DMS114 treated with DMSO at 0.1 percent for 48 hours (cell line): Measurements from ENCODE around the gene LCN9.
"Not testable (repeated sequence)": the region's sequence is repeated elsewhere in the genome, so short reads cannot be mapped to it uniquely, and the experiment has no call there.

Experiments
- DNase-seq: peaks from one replicate; lab custom pipeline; 2025; ENCODE audit not compliant: unreplicated experiment; lab: John Stamatoyannopoulos, UW

Gene LCN9

GRCh38 chr9:135662758-135663450, at the start of gene LCN9:
Gene LCN9, plus strand, starts transcription at chr9:135663309. Its CDS starts 13 bp downstream, at chr9:135663322.
- no peak for DNase-seq

DNA sequence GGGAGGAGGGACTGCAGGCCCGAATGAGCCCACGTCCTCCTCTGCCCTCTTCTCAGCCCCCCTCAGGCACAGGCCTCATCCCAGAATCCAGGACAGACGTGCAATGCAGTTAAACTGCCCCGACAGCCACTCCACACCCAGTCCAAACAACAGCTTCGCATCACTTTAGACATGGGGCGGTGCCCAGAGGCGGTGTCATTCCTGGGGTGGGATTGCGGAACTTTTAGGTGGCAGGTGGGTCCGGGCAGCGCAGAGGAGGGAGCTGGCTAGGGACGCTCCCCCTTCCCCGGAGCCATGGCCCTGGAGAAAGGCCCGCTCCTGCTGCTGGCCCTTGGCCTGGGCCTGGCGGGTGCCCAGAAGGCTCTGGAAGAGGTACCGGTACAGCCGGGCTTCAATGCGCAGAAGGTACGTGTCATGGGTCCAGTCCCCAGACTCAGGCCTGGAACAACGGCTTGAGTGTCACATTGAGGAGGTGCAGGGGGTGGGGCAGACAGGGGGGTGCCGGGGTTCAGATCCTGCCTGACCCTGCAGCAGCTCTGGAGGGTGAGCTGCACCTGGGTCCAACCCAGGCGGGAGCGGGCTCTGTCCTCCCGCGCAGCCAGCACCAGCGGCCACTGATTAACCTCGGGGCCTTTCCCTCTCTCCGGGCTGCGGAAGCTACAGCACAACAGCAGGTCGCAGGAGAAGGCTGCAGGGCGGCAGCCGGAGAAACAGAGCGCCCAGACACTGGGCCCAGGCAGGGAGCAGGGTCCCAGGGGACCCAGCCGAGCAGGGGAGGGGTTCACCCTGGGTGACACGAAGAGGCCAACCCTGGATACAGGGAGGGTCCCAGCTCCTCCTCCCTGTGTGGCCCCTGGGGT, 48.9 kb upstream of the LCN9 start:
- DNase-seq, result no peak

GRCh38 chr9:135614821-135615665, 48.1 kb upstream of the LCN9 start:
- no peak for DNase-seq

DNA sequence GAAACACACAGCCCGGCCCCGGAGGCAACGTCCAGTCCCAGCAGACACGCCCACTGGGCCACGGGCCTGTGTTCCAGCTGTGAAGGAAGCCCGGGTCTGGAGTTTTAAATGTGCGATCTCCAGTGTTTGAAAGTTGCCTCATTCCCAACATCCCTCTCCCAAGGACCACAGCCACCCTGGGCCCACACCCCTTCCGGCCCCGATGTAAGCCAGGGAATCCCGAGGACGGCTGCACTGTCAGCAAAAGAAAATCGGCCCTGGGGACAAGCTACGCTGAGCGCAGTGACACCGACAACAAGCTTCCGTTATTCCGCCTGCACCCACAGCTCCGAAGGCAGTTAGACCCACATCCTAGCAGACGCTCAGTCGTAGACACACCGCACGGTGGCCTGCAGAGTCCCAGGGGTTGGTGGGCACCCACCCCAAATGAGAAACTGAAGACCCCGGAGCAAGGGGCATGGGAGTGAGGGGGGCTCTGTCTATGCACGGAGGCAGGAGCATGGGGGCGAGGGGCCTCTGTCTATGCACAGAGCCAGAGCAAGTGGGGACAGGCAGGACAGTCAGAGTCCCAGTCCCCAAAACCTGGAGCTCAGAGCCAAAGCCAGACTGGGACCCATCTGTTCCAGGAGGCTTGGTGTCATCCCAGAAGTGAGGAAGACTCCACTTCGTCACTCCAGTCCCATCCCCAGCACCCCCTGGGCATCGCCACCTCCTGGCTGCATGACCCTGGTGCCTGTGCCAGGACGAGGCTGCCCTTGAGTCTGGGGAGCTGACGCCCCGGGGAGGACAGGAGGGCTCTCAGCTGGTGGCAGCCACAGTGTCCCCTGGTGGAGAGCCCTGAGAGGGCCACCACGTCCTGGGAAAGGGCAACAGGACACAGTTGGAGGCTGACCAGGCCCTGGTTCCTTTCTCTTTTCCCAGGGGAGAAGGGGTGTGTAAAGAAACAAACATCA, 47.2 kb upstream of the LCN9 start:
- no peak for DNase-seq

DNA sequence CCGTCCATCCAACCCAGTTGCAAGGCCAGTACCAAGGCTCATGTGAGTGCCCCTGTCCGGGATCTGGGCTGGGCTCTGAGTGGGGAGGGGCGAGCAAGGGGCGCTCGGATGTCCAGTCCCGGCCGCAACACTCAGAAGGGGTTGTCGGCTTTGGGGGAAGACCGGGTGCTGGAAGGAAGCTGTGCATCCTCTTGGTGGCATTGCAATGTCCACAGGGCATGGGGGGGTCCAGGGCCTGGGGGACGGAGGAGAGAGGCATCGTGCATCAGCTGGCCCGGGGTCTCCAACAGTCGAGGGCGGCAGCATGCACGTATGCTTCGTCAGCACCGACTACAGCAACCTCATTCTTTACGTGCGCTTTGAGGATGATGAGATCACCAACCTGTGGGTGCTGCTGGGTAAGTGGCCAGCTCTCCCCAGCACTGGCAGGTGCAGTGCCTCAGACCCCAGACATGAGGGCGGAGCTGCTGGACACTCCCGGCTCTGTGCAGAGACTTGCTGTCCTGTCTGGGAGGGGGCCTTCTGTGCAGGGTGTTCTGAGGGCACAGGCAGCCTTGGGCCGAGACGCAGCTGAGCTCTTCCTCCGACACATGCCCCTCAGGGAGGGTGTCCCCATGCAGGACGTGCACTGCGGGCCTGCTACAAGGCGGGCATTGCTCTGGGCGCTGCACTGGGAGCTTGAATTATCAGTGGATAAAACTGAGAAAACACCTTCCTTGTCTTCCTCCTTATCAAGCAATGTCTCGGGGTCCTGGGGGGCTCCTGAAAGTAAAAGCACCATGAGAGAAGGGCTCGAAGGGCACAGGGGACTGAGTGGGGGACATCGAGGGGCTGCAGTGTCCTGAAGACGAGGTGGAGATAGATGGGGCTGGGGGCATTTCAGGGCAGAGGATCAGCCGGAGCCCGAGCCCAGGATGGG, 46.2 kb upstream of the LCN9 start:
- DNase-seq, result no peak

- no peak for DNase-seq
These were observed 45.6 kb upstream of the LCN9 start for GRCh38 chr9:135617538-135617900.

GRCh38 chr9:135617991-135618411, 45.1 kb upstream of the LCN9 start:
- DNase-seq, result no peak

GRCh38 chr9:135618866-135619598, 44.1 kb upstream of the LCN9 start:
- DNase-seq, result no peak

GRCh38 chr9:135619599-135619886, 43.6 kb upstream of the LCN9 start:
- DNase-seq, result no peak

- no peak for DNase-seq
These were observed 42.6 kb upstream of the LCN9 start for GRCh38 chr9:135620558-135620957.

GRCh38 chr9:135622415-135623020, 40.6 kb upstream of the LCN9 start:
- no peak for DNase-seq

DNA sequence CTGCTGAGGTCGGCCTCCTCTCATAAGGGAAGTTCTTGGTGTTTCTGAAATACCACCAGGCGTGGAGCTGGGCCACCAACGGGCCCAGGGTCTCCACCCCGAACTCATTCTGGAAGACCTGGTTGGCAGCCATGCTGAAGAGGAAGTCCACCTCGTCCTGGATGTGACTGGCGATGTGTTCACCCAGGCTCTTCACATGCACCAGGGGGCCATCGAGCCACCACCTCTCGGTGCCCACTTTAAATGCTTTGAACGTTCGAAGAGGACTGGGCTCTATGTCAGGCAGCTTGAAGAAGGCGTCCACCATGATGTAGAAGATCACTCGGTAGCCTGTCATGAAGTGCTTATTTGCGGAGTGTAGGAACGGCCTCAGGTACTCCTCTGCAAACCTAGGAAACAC, 38.8 kb upstream of the LCN9 start:
- DNase-seq, result no peak

DNA sequence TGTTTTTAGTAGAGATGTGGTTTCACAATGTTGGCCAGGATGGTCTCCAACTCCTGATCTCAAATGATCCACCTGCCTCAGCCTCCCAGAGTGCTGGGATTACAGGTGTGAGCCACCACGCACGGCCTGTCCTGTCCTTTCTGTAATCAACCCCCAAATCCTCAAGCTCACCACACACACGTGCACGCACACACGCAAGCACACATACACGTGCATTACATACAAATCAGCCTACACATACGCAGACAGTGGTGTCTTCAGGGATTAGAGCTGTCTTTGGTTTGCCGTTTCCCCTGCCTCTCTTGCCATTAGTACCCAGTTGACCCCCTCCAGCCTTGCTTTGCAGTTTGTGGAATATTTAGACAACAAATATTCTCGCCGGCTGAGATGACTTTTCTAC, 30.3 kb upstream of the LCN9 start:
- DNase-seq, result no peak

GRCh38 chr9:135636930-135637530, 26.1 kb upstream of the LCN9 start:
- not testable (repeated sequence) for DNase-seq

DNA sequence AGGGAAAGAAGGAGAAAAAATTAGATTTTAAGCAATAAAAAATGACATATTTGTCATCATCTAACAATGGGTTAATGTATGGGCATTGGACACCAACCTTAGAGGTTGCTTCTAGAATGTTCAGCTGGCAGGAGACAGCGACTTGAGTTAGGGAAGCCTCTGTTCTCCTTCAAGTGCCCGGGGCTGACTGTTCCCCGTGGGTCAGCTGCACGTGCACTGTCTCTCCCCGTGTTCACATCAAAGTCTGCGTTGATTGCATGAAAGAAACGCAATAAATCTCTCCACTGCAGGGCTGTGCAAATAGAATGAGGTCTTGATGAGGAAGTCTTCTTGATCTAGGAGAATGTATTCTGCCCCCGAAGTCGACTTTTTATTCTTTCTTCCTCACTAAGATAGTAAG, 23.9 kb upstream of the LCN9 start, which contains the start of gene GLT6D1:
GLT6D1 (minus strand) TSS at position 345 of the 400 bp plus-strand sequence. CDS start 353 bp downstream, outside the sequence.
- DNase-seq, result no peak

GRCh38 chr9:135641047-135641446, 22.1 kb upstream of the LCN9 start:
- no peak for DNase-seq

DNA sequence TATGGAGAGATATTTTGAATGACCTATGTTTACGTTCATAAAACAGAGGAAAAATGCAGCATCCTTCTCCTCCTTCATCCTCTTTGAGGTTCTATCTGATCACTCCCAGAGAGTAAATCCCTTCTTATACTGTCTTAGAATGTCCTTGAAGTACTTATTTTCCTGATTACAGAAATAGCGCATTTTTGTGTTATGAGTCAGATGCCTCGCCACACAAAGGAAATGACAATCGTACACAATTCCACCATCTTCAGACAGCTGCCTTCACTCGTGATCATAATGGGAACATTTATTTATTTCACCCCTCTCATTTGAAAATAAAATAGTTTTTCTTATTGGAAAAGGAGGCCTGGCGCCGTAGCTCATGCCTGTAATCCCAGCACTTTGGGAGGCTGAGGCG, 21.4 kb upstream of the LCN9 start:
- no peak for DNase-seq

DNA sequence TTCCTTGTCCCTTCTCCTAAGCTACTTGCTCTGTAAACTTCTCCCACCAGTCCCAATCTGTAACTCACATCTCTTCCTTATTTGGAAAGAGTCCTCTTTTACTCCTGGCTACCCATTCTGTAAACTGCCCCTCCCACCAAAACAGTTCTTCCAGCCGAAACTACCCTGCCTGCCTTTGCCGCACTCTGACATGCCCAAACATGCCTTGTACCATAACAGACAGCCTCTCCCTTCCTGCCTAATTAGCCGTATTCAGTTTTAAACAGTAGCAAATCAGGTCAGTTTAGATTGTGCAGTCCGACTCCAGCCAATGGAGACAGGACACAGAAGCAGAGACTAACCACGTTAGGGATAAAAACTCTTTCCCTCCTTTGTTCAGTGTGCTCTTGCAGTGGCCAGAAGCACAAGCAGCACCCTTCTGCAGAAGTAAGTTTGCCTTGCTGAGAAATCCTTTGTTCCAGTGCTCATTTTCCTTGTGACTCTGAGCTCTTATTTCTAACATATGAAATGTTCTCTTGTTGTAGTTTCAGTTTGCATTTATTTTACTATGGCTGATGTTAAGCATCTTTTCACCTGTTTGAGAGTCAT, 18.4 kb upstream of the LCN9 start:
- DNase-seq, result no peak
